ENCODE measurements around the gene VPS26A. TPM values are rescaled to one million over a fixed set of nuclear protein-coding genes. Genes with fewer than 3 reads are reported as not detected.

Gene VPS26A
- total RNA-seq, 4 donors from 2014 or later, result 43.9 to 77.6 (median 54.8) TPM

DNA sequence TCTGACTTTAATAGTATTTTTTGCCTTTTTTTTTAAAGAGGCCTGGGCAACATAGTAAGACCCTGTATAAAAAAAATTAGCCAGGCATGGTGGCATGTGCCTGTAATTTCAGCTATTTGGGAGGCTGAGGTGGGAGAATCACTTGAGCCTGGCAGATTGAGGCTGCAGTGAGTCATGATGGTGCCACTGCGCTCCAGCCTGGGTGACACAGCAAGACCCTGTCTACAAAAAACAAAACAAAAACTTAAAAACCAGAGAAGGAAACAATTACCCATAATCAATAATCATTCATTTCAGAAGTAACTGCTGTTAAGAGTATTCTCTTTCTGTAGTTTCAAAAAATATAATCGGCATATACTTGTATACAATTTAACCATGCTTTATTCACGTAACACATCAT lies 28.0 kb downstream of the VPS26A start:
- TF ChIP-seq, protein P1, sequence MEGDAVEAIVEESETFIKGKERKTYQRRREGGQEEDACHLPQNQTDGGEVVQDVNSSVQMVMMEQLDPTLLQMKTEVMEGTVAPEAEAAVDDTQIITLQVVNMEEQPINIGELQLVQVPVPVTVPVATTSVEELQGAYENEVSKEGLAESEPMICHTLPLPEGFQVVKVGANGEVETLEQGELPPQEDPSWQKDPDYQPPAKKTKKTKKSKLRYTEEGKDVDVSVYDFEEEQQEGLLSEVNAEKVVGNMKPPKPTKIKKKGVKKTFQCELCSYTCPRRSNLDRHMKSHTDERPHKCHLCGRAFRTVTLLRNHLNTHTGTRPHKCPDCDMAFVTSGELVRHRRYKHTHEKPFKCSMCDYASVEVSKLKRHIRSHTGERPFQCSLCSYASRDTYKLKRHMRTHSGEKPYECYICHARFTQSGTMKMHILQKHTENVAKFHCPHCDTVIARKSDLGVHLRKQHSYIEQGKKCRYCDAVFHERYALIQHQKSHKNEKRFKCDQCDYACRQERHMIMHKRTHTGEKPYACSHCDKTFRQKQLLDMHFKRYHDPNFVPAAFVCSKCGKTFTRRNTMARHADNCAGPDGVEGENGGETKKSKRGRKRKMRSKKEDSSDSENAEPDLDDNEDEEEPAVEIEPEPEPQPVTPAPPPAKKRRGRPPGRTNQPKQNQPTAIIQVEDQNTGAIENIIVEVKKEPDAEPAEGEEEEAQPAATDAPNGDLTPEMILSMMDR (IDR thresholded peaks at IDR 0.05; ENCODE audit: low read depth), result no peak

- TF ChIP-seq, protein P1 (IDR thresholded peaks at IDR 0.05; ENCODE audit: low read depth), result no peak
Measured at GRCh38 chr10:69153227-69153626, 29.2 kb downstream of the VPS26A start.

DNA sequence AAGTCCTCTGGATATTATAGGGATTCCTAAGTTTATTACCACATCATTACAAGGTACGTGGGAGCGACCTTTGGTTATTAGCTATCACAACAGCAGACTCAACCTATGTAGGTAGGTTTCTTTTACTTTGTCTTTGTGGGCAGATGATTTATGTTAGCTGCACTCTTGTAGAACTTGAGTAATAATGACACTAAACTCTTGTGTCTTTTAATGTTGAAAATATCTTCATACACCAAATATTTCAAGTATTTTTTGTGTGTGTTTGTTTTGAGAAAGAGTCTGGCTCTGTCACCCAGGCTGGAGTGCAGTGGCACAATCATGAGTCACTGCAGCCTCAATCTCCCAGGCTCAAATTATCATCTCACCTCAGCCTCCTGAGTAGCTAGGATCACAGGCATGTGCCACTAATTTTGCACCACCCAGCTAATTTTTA lies 36.8 kb downstream of the VPS26A start:
- TF ChIP-seq, protein P1 (IDR thresholded peaks at IDR 0.05; ENCODE audit: low read depth), result no peak

GRCh38 chr10:69168493-69168892 lies 44.5 kb downstream of the VPS26A start:
- TF ChIP-seq, protein P1 (IDR thresholded peaks at IDR 0.05; ENCODE audit: low read depth), result no peak

DNA sequence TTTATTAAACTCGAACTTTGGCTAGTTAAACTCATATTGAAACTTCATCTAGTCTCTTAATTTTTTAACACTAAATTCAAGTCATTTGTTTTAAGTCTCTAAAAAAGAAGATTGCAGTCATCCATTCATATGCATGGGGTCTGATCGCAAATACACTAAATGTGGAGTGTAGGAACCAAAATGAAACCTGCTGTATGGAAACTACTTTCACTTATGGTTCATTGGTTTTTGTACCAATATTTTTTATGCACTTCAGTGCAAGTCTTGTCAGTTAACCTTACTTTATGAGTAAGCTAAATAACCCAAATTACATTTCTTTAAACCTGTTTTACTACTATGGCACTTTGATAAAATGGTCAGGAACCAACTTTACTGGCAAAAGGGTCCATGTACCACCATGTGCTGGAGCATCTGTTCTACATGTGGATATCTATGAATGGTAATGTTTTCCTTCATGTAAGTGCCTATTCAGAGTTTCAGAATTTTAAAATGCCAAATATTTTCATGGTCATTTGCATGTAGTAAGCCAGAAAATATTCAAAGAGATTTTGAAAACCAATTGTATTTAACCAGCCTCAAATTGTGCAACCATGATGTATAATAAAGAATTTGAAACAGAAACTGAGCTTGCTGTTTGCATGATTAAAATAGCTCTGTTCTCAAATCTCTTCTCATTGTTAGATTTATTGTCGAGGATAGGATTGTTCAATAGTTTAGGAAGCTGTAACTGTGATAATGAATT lies 48.4 kb downstream of the VPS26A start:
- TF ChIP-seq, protein P1 (IDR thresholded peaks at IDR 0.05; ENCODE audit: low read depth), result no peak

GRCh38 chr10:69176823-69177222 lies 52.8 kb downstream of the VPS26A start:
- TF ChIP-seq, protein P1 (IDR thresholded peaks at IDR 0.05; ENCODE audit: low read depth), result no peak

DNA sequence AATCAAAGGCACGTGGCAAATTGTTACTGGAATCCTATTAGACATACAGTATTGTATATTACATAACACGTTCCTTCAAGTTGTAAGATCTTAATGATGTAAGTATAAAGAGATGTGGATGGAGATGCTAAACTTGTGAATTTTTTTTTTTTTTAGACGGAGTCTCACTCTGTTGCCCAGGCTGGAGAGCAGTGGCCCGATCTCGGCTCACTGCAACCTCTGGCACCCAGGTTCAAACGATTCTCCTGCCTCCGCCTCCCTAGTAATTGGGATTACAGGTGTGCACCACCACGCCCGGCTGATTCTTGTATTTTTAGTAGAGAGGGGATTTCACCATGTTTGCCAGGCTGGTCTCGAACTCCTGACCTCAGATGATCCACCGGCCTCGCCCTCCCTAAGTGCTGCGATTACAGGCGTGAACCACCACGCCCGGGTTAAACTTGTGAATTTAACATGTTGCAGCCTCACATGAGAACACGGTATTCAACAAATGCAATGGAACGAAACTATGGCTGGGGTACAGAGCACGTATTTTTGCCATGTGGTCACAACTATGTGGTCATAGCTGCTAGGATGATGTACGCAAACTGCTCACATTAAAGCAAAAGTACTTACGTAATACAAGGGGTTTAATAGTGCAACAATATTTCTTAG lies 55.2 kb downstream of the VPS26A start:
- TF ChIP-seq, protein P1 (IDR thresholded peaks at IDR 0.05; ENCODE audit: low read depth), result no peak

Data from subcutaneous adipose tissue (tissue), 4 donors.